K562 (cell line): ENCODE data around the gene EEPD1. TPM values are rescaled to one million over a fixed set of nuclear protein-coding genes. Genes with fewer than 3 reads are reported as not detected.

ENCODE experiments used
- ATAC-seq: fragments of 200-7000 bp; cut with Tn5 transposase; 3 replicates; pipeline ENCODE4 v1.9.1; 2020; ENCODE audit warnings: moderate library complexity
- BruUV-seq: library from RNA; stranded (reverse); fragments of 400-500 nt; replicated peaks from 2 replicates; lab custom pipeline; 2021; lab: Mats Ljungman, UMichigan
- CTCF ChIA-PET: fragments of 300-600 bp; formaldehyde crosslinking; extraction: SDS; loops from one replicate; lab custom pipeline; 2021; ENCODE audit warnings: low intra/inter-chr PET ratio; lab: Yijun Ruan, JAX
- POLR2A ChIA-PET: fragments of 300-600, 350-650 bp; sonication (Branson Sonifier 250); formaldehyde crosslinking; extraction: SDS; loops from one replicate; lab custom pipeline; 2021; ENCODE audit warnings: antibody characterized with exemption, inconsistent platforms; lab: Yijun Ruan, JAX
- DNase-seq, 4 experiments: peaks; one replicate each; pipeline versions ENCODE4 v3.0.0 to v3.0.0-alpha.2; 2011 to 2018; ENCODE audit warnings: low spot score in 3 of 4, mixed read lengths in 3 of 4; ENCODE audit errors: extremely low read depth in 1 of 4
- FAIRE-seq: peaks from 2 replicates; lab custom pipeline; 2011; peaks lifted over from hg19 to GRCh38; lab: Jason Lieb, UNC
- H2AFZ ChIP-seq: 2 replicates; pipeline ENCODE4 v1.6.0; 2011; ENCODE audit warnings: low read depth, low read length, control low read depth, inconsistent platforms
- H3K27ac ChIP-seq: fragments of 200-600 bp; 3 replicates; pipeline ENCODE4 v1.8.0; 2011; ENCODE audit warnings: low read depth, mild to moderate bottlenecking, control low read depth, inconsistent platforms, low read length, moderate library complexity, mixed read lengths; ENCODE audit errors: extremely low read depth
- H3K27me3 ChIP-seq, 2 experiments: fragments of 300-600 bp in 1 of 2; 2 replicates in 1 of 2; 3 replicates in 1 of 2; pipeline versions ENCODE4 v1.6.0 to v1.8.0; 2011; ENCODE audit warnings: inconsistent platforms in 2 of 2, low read length in 2 of 2, mild to moderate bottlenecking in 1 of 2, mixed read lengths in 1 of 2, moderate library complexity in 1 of 2; ENCODE audit not compliant: control insufficient read depth in 2 of 2, insufficient read depth in 2 of 2
- H3K36me3 ChIP-seq: fragments of 300-600 bp; 3 replicates; pipeline ENCODE4 v1.8.0; 2011; ENCODE audit warnings: mild to moderate bottlenecking, low read length, inconsistent platforms; ENCODE audit not compliant: control insufficient read depth, insufficient read depth
- H3K4me1 ChIP-seq, 2 experiments: fragments of 200-600 bp in 1 of 2; replicated peaks in 1 of 2; 2 replicates in 1 of 2; 3 replicates in 1 of 2; pipeline versions ENCODE4 v1.5.1 to v1.8.0; 2011; ENCODE audit warnings: inconsistent platforms in 2 of 2, low read length in 2 of 2, mild to moderate bottlenecking in 1 of 2, mixed read lengths in 1 of 2, moderate library complexity in 1 of 2; ENCODE audit not compliant: control insufficient read depth in 2 of 2, insufficient read depth in 2 of 2
- H3K4me2 ChIP-seq: 2 replicates; pipeline ENCODE4 v1.6.1; 2011; ENCODE audit warnings: low read length, control low read depth, inconsistent platforms, mixed read lengths; ENCODE audit not compliant: insufficient read depth
- H3K4me3 ChIP-seq: fragments of 200-600 bp; sonication (generic), shearing (Covaris generic); 2 replicates; pipeline ENCODE4 v1.5.1; 2016; ENCODE audit warnings: control low read depth, inconsistent platforms
- H3K79me2 ChIP-seq: fragments of 200-600 bp; 3 replicates; pipeline ENCODE4 v1.8.0; 2011; ENCODE audit warnings: low read length, inconsistent platforms; ENCODE audit not compliant: control insufficient read depth, insufficient read depth
- H3K9ac ChIP-seq, 2 experiments: 2 replicates each; pipeline versions ENCODE4 v1.6.0 to v1.6.1; 2011; ENCODE audit warnings: low read depth in 2 of 2, low read length in 2 of 2, control low read depth in 1 of 2, inconsistent platforms in 1 of 2, mild to moderate bottlenecking in 1 of 2, mixed read lengths in 1 of 2; ENCODE audit not compliant: insufficient read depth in 1 of 2
- H3K9me1 ChIP-seq: one replicate; pipeline ENCODE4 v1.6.0; 2011; ENCODE audit warnings: inconsistent platforms, mild to moderate bottlenecking, low read length, moderate library complexity; ENCODE audit not compliant: control insufficient read depth, insufficient read depth
- H3K9me3 ChIP-seq: replicated peaks from 2 replicates; pipeline ENCODE4 v1.5.1; 2011; ENCODE audit warnings: low read depth, low read length, inconsistent platforms; ENCODE audit not compliant: control insufficient read depth, insufficient read depth
- H4K20me1 ChIP-seq: replicated peaks from 2 replicates; pipeline ENCODE4 v1.6.1; 2011; ENCODE audit warnings: low read length, inconsistent platforms, mixed read lengths; ENCODE audit not compliant: control insufficient read depth, insufficient read depth
- BCOR ChIP-seq: fragments of 450-650 bp; IDR thresholded peaks from 2 replicates; pipeline ENCODE4 v1.6.1; 2016
- CXXC5 ChIP-seq: fragments of 250-450 bp; sonication (Bioruptor Pico); IDR thresholded peaks from 2 replicates; pipeline ENCODE4 v1.8.0; 2022; ENCODE audit warnings: inconsistent platforms, mild to moderate bottlenecking, moderate library complexity
- ELF2 ChIP-seq: fragments of 250-450 bp; sonication (Bioruptor Pico); IDR thresholded peaks from 2 replicates; pipeline ENCODE4 v1.5.0; 2021; ENCODE audit warnings: mild to moderate bottlenecking
- ETV1 ChIP-seq: fragments of 450-650 bp; conservative IDR thresholded peaks from 2 replicates; pipeline ENCODE4 v1.6.1; 2016; ENCODE audit warnings: missing genetic modification characterization, control low read depth, low read depth, missing compliant biosample characterization
- MTA3 ChIP-seq: fragments of 450-650 bp; formaldehyde crosslinking; IDR thresholded peaks from 2 replicates; pipeline ENCODE4 v1.6.1; 2017; ENCODE audit warnings: mild to moderate bottlenecking, borderline replicate concordance
- NFE2L1 ChIP-seq: fragments of 450-650 bp; IDR thresholded peaks from 2 replicates; pipeline ENCODE4 v1.6.1; 2016; ENCODE audit warnings: missing genetic modification characterization, low read depth, mild to moderate bottlenecking, missing compliant biosample characterization, moderate library complexity, borderline replicate concordance
- PTTG1 ChIP-seq: fragments of 450-650 bp; IDR thresholded peaks from 2 replicates; pipeline ENCODE4 v1.6.1; 2016; ENCODE audit warnings: low read depth, mild to moderate bottlenecking, missing genetic modification characterization, missing compliant biosample characterization
- RBFOX2 ChIP-seq: fragments of 200-400 bp; formaldehyde crosslinking; IDR thresholded peaks from 2 replicates; pipeline ENCODE4 v1.6.1; 2017; ENCODE audit warnings: low read depth, mild to moderate bottlenecking, low read length, moderate library complexity
- RBM39 ChIP-seq: fragments of 200-400 bp; formaldehyde crosslinking; optimal IDR thresholded peaks from 2 replicates; pipeline ENCODE3; 2018; ENCODE audit warnings: low read depth, low read length
- RUNX1 ChIP-seq: sonication (generic); IDR thresholded peaks from 2 replicates; pipeline ENCODE4 v1.6.1; 2016; ENCODE audit warnings: antibody characterized with exemption, low read depth
- SMARCA5 ChIP-seq: fragments of 450-650 bp; IDR thresholded peaks from 2 replicates; pipeline ENCODE4 v1.6.1; 2016
- USF2 ChIP-seq: sonication (generic); formaldehyde crosslinking; IDR thresholded peaks from 2 replicates; pipeline ENCODE4 v1.5.0; 2020; ENCODE audit warnings: missing genetic modification reagents
- ZNF316 ChIP-seq: fragments of 450-650 bp; IDR thresholded peaks from 2 replicates; pipeline ENCODE4 v1.6.1; 2016
- WGBS: fragments of 100-300 bp; shearing (Covaris generic); methylation state at CpG from one replicate; pipeline ENCODE4 v1.1.6; 2016; ENCODE audit warnings: low coverage, mixed read lengths; ENCODE audit not compliant: insufficient coverage; ENCODE audit errors: missing lambda C conversion rate; 5-methylcytosine and 5-hydroxymethylcytosine counted together
- in situ Hi-C: fragments of 300-500 bp; cut with MboI; formaldehyde crosslinking; loops from 4 replicates; pipeline ENCODE4 v1.15.0; 2018; ENCODE audit warnings: inconsistent platforms, mixed read lengths
- intact Hi-C: fragments of 100-400 bp; cut with micrococcal nuclease; formaldehyde crosslinking; loops from 2 replicates; pipeline ENCODE4 v1.14.2; 2022
- polyA plus RNA-seq, 8 experiments: library from polyadenylated mRNA; depleted of rRNA in 4 of 8; stranded (reverse) in 5 of 8; unstranded in 3 of 8; fragments of >200 nt; fragmentation: Nextera tagmentation in 2 of 8; fragmentation: Illumina TruSeq in 1 of 8; extraction: Ambion mirVana in 2 of 8; extraction: Trizol in 1 of 8; gene quantifications; 2 replicates each; pipeline versions ENCODE4 v1.2.1 to v1.2.3, GENCODE V29; 2011 to 2014; ENCODE audit warnings: inconsistent platforms in 1 of 8, missing spikeins in 1 of 8
- total RNA-seq, 7 experiments: library from RNA; depleted of rRNA in 6 of 7; stranded (reverse); fragments of >200 nt in 6 of 7; fragmentation: Illumina TruSeq in 2 of 7; extraction: Trizol in 2 of 7; gene quantifications; 2 replicates each; pipeline versions ENCODE4 v1.2.1 to v1.2.3, GENCODE V29; 2011 to 2021; ENCODE audit warnings: low replicate concordance in 1 of 7
- TF ChIP-seq, protein P1 (sequence below), 2 experiments: IDR thresholded peaks; 2 replicates each; pipeline ENCODE4 v1.6.1; 2012; ENCODE audit warnings: improper control_type of control experiment in 2 of 2, low read depth in 2 of 2, low read length in 2 of 2, borderline replicate concordance in 1 of 2
- TF ChIP-seq, protein P2 (sequence below): sonication (generic); formaldehyde crosslinking; IDR thresholded peaks from 2 replicates; pipeline ENCODE4 v1.8.0; 2022; ENCODE audit warnings: mild to moderate bottlenecking, missing genetic modification reagents
- TF ChIP-seq, protein P3 (sequence below): fragments of 250-450 bp; sonication (Bioruptor Pico); IDR thresholded peaks from 2 replicates; pipeline ENCODE4 v1.8.0; 2022; ENCODE audit warnings: inconsistent platforms, mild to moderate bottlenecking, moderate library complexity, borderline replicate concordance
- TF ChIP-seq, protein P4 (sequence below): fragments of 450-650 bp; IDR thresholded peaks from 2 replicates; pipeline ENCODE4 v1.6.1; 2016

Gene EEPD1
- total and polyA plus RNA-seq, 9 of the 15 experiments (the other 6 are each of a cell fraction or from before 2014, with no cell fraction given) = 0.01 to 1.5 (median 0.74) TPM; not detected in 1

GRCh38 chr7:36157527-36158320 is 4.7 kb downstream of the EEPD1 start:
- intact Hi-C loops = no loop called here
- DNase-seq (no peak), ATAC-seq (no peak), FAIRE-seq (no peak)
- no peaks in the 10 kb centered on the region for H3K9me1 ChIP-seq
- H3K27me3 ChIP-seq = peaks cover 0 to 6% of the 10 kb centered on the region in 2 experiments; a peak in 1 of 5 replicates
- H3K9me3 ChIP-seq = no peaks in the 10 kb centered on the region
- in situ Hi-C loops = no loop called here
- no peak overlapping the region for H3K9ac ChIP-seq
- 0 out of 2 replicates have a peak, but pooled peaks cover 5% of the 10 kb centered on the region for H4K20me1 ChIP-seq
- H2AFZ ChIP-seq = no peak overlapping the region
- no TSS peak for BruUV-seq
- H3K27ac ChIP-seq = no peak overlapping the region
- WGBS = 14% methylated on average over 9 of the region's 9 CpGs
- no peak overlapping the region for H3K4me3 ChIP-seq
- no peak overlapping the region for H3K4me2 ChIP-seq
- ChIA-PET CTCF (no interaction called here), POLR2A (no interaction called here)
- H3K4me1 ChIP-seq = peaks cover 3 to 20% of the 10 kb centered on the region in 2 experiments; a peak in 3 of 5 replicates
- no peaks in the 10 kb centered on the region for H3K79me2 ChIP-seq
- H3K36me3 ChIP-seq = no peaks in the 10 kb centered on the region
- TF ChIP-seq BCOR = no peak
- TF ChIP-seq CXXC5 = no peak
- no peak for TF ChIP-seq ZNF316
- TF ChIP-seq MTA3 = no peak
- no peak for TF ChIP-seq SMARCA5
- no peak for TF ChIP-seq ETV1 (tag)
- TF ChIP-seq, protein P1, sequence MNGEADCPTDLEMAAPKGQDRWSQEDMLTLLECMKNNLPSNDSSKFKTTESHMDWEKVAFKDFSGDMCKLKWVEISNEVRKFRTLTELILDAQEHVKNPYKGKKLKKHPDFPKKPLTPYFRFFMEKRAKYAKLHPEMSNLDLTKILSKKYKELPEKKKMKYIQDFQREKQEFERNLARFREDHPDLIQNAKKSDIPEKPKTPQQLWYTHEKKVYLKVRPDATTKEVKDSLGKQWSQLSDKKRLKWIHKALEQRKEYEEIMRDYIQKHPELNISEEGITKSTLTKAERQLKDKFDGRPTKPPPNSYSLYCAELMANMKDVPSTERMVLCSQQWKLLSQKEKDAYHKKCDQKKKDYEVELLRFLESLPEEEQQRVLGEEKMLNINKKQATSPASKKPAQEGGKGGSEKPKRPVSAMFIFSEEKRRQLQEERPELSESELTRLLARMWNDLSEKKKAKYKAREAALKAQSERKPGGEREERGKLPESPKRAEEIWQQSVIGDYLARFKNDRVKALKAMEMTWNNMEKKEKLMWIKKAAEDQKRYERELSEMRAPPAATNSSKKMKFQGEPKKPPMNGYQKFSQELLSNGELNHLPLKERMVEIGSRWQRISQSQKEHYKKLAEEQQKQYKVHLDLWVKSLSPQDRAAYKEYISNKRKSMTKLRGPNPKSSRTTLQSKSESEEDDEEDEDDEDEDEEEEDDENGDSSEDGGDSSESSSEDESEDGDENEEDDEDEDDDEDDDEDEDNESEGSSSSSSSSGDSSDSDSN (IDR thresholded peaks at IDR 0.05; ENCODE audit: borderline replicate concordance in 1 of 2, low read depth in 2 of 2, low read length in 2 of 2) = no peak
- TF ChIP-seq PTTG1 (tag) = no peak
- no peak for TF ChIP-seq NFE2L1
- no peak for TF ChIP-seq USF2 (CRISPR knock-in tag)
- TF ChIP-seq RUNX1 = no peak
- TF ChIP-seq RBFOX2 = no peak
- no peak for TF ChIP-seq ELF2
- TF ChIP-seq RBM39 = no peak
- TF ChIP-seq, protein P2, sequence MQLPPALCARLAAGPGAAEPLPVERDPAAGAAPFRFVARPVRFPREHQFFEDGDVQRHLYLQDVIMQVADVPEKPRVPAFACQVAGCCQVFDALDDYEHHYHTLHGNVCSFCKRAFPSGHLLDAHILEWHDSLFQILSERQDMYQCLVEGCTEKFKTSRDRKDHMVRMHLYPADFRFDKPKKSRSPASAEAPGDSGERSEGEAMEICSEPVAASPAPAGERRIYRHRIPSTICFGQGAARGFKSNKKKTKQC (CRISPR knock-in tag) = no peak
- TF ChIP-seq, protein P3, sequence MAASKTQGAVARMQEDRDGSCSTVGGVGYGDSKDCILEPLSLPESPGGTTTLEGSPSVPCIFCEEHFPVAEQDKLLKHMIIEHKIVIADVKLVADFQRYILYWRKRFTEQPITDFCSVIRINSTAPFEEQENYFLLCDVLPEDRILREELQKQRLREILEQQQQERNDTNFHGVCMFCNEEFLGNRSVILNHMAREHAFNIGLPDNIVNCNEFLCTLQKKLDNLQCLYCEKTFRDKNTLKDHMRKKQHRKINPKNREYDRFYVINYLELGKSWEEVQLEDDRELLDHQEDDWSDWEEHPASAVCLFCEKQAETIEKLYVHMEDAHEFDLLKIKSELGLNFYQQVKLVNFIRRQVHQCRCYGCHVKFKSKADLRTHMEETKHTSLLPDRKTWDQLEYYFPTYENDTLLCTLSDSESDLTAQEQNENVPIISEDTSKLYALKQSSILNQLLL = no peak
- TF ChIP-seq, protein P4, sequence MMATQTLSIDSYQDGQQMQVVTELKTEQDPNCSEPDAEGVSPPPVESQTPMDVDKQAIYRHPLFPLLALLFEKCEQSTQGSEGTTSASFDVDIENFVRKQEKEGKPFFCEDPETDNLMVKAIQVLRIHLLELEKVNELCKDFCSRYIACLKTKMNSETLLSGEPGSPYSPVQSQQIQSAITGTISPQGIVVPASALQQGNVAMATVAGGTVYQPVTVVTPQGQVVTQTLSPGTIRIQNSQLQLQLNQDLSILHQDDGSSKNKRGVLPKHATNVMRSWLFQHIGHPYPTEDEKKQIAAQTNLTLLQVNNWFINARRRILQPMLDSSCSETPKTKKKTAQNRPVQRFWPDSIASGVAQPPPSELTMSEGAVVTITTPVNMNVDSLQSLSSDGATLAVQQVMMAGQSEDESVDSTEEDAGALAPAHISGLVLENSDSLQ = no peak
